ENCODE measurements around the gene GMPR.

- TF ChIP-seq, protein P1, sequence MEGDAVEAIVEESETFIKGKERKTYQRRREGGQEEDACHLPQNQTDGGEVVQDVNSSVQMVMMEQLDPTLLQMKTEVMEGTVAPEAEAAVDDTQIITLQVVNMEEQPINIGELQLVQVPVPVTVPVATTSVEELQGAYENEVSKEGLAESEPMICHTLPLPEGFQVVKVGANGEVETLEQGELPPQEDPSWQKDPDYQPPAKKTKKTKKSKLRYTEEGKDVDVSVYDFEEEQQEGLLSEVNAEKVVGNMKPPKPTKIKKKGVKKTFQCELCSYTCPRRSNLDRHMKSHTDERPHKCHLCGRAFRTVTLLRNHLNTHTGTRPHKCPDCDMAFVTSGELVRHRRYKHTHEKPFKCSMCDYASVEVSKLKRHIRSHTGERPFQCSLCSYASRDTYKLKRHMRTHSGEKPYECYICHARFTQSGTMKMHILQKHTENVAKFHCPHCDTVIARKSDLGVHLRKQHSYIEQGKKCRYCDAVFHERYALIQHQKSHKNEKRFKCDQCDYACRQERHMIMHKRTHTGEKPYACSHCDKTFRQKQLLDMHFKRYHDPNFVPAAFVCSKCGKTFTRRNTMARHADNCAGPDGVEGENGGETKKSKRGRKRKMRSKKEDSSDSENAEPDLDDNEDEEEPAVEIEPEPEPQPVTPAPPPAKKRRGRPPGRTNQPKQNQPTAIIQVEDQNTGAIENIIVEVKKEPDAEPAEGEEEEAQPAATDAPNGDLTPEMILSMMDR (optimal IDR thresholded peaks at IDR 0.05 in 1 of 3, IDR thresholded peaks at IDR 0.05 in 1 of 3, conservative IDR thresholded peaks at IDR 0.05 in 1 of 3; ENCODE audit: extremely low read depth in 1 of 3, insufficient read depth in 2 of 3, low read length in 3 of 3) = no peak
- TF ChIP-seq EZH2 (IDR thresholded peaks at IDR 0.05; ENCODE audit: low read length) = no peak
Measured at GRCh38 chr6:16244869-16245451, 6.6 kb downstream of the GMPR start.

Data from keratinocyte (primary cell).